ENCODE measurements around the gene SKA1.
A peak's percentile ranks its signal among the peaks of the same experiment; 100 is the strongest.

The SKA1 gene, protein sequence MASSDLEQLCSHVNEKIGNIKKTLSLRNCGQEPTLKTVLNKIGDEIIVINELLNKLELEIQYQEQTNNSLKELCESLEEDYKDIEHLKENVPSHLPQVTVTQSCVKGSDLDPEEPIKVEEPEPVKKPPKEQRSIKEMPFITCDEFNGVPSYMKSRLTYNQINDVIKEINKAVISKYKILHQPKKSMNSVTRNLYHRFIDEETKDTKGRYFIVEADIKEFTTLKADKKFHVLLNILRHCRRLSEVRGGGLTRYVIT
- long read RNA-seq, transcript SKA1-201 (7 exons, 2,905 nt) = major isoform, 18 of 63 reads
- long read RNA-seq, transcript SKA1-202 (7 exons, 979 nt) = minor isoform, 12 of 63 reads
- long read RNA-seq, partial matches to known transcripts = 7 of 63 reads
- long read RNA-seq, other reads (novel, unspliced or antisense) = 25 of 63 reads

DNA sequence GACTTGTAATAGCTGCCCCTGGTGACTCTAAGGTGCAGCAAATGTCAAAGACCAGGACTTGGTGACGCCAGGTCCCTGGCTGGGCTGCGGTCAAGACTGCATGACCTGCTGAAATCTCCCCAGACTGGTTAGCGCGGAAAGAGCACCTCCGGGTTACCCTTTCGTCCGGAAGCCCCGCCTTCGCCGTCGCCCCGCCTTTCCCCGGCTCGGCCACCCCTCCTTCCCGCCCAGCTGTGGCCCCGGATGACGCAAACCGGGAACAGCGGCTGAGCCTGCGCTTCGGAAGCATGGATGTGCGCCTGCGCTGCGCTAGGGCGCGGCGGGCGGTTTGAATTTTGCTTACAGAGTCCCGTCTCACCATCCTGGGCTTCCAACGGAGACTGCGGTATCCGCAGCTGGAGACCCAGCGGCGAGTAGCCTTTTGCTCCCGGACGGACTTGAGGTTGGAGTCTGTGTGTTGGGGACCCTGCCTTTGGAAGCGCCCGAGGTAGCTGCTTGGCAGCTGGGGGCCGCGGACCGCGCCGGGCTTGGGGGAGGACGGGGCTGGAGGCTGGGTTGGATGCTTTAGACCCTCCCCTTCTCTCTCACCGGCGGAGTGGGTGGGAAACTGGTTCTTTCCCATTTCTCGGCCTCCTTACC is at the start of gene SKA1:
TSS of gene SKA1 (plus strand) at position 294 of the 639 bp plus-strand sequence. CDS start 785 bp downstream, outside the sequence.
- TF ChIP-seq, protein P1, sequence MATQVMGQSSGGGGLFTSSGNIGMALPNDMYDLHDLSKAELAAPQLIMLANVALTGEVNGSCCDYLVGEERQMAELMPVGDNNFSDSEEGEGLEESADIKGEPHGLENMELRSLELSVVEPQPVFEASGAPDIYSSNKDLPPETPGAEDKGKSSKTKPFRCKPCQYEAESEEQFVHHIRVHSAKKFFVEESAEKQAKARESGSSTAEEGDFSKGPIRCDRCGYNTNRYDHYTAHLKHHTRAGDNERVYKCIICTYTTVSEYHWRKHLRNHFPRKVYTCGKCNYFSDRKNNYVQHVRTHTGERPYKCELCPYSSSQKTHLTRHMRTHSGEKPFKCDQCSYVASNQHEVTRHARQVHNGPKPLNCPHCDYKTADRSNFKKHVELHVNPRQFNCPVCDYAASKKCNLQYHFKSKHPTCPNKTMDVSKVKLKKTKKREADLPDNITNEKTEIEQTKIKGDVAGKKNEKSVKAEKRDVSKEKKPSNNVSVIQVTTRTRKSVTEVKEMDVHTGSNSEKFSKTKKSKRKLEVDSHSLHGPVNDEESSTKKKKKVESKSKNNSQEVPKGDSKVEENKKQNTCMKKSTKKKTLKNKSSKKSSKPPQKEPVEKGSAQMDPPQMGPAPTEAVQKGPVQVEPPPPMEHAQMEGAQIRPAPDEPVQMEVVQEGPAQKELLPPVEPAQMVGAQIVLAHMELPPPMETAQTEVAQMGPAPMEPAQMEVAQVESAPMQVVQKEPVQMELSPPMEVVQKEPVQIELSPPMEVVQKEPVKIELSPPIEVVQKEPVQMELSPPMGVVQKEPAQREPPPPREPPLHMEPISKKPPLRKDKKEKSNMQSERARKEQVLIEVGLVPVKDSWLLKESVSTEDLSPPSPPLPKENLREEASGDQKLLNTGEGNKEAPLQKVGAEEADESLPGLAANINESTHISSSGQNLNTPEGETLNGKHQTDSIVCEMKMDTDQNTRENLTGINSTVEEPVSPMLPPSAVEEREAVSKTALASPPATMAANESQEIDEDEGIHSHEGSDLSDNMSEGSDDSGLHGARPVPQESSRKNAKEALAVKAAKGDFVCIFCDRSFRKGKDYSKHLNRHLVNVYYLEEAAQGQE (IDR thresholded peaks at IDR 0.05; ENCODE audit: insufficient replicate concordance, low read depth) = peak; percentile 3
- TF ChIP-seq SPI1 (IDR thresholded peaks at IDR 0.05; ENCODE audit: borderline replicate concordance, low read depth) (no peak), GABPA (IDR thresholded peaks at IDR 0.05; ENCODE audit: low read depth) (peak; percentile 59; the same call in 1 of the 2 replicates), POLR2AphosphoS5 (IDR thresholded peaks at IDR 0.05; ENCODE audit: low read depth) (peak; percentile 90)
- TF ChIP-seq, protein P2, sequence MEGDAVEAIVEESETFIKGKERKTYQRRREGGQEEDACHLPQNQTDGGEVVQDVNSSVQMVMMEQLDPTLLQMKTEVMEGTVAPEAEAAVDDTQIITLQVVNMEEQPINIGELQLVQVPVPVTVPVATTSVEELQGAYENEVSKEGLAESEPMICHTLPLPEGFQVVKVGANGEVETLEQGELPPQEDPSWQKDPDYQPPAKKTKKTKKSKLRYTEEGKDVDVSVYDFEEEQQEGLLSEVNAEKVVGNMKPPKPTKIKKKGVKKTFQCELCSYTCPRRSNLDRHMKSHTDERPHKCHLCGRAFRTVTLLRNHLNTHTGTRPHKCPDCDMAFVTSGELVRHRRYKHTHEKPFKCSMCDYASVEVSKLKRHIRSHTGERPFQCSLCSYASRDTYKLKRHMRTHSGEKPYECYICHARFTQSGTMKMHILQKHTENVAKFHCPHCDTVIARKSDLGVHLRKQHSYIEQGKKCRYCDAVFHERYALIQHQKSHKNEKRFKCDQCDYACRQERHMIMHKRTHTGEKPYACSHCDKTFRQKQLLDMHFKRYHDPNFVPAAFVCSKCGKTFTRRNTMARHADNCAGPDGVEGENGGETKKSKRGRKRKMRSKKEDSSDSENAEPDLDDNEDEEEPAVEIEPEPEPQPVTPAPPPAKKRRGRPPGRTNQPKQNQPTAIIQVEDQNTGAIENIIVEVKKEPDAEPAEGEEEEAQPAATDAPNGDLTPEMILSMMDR (IDR thresholded peaks at IDR 0.05; ENCODE audit: insufficient read depth, low read length) = no peak
- peak within 1 kb of the TSS; percentile 96 for H3K4me3 ChIP-seq (replicated peaks; ENCODE audit: insufficient read depth, low read length)
- DNase-seq (ENCODE audit: low read depth in 1 of 2, low spot score in 1 of 2) = peak; percentile 96 to 97
- H3K27ac ChIP-seq (replicated peaks) = peak within 1 kb of the TSS; percentile 67
- H3K27me3 ChIP-seq (ENCODE audit: insufficient read depth, poor library complexity, severe bottlenecking) = no peaks in the 10 kb centered on the region

DNA sequence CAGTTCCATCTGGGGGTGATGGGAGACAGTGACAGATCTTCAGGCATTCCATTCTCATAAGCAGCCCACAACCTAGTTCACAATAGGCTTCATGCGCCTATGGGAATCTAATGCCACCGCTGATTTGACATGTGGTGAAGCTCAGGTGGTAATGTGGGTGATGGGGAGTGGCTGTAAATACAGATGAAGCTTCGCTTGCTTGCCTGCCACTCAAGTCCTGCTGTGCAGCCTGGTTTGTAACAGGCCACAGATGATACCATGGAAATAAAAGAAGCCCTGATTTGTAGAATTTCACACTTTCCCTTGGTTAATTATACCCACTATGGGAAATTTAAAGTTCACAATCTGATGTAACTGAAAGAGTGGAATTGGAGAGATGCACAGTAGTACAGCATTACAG is 46.9 kb upstream of the SKA1 start:
- no peaks in the 10 kb centered on the region for H3K27me3 ChIP-seq (ENCODE audit: insufficient read depth, poor library complexity, severe bottlenecking)
- DNase-seq (ENCODE audit: low read depth in 1 of 2, low spot score in 1 of 2) = no peak
- TF ChIP-seq, protein P1 (IDR thresholded peaks at IDR 0.05; ENCODE audit: insufficient replicate concordance, low read depth) = no peak
- TF ChIP-seq GABPA (IDR thresholded peaks at IDR 0.05; ENCODE audit: low read depth) (no peak), SPI1 (IDR thresholded peaks at IDR 0.05; ENCODE audit: borderline replicate concordance, low read depth) (no peak), POLR2AphosphoS5 (IDR thresholded peaks at IDR 0.05; ENCODE audit: low read depth) (no peak)
- TF ChIP-seq, protein P2 (IDR thresholded peaks at IDR 0.05; ENCODE audit: insufficient read depth, low read length) = no peak
- H3K4me3 ChIP-seq (replicated peaks; ENCODE audit: insufficient read depth, low read length) = no peak overlapping the region
- no peak overlapping the region for H3K27ac ChIP-seq (replicated peaks)

DNA sequence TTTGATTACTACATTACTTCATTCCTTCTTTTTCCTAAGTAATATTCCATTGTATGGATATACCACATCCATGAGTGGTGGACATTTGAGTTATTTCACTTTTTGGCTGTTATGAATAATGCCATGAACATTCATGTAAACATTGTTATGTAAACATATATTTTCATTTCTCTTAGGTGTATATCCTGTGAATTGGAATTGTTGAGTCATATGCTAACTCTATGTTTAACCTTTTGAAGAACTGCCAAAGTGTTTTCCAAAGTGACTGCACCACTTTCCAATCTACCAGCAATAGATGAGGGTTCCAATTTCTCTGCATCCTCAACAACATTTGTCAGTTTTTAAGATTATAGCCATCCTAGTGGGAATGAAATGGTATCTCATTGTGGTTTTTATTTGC is 44.7 kb upstream of the SKA1 start:
- Histone ChIP-seq H3K27me3 (ENCODE audit: insufficient read depth, poor library complexity, severe bottlenecking) (no peaks in the 10 kb centered on the region), H3K27ac (replicated peaks) (no peak overlapping the region), H3K4me3 (replicated peaks; ENCODE audit: insufficient read depth, low read length) (no peak overlapping the region)
- no peak for TF ChIP-seq GABPA (IDR thresholded peaks at IDR 0.05; ENCODE audit: low read depth)
- no peak for DNase-seq (ENCODE audit: low read depth in 1 of 2, low spot score in 1 of 2)

DNA sequence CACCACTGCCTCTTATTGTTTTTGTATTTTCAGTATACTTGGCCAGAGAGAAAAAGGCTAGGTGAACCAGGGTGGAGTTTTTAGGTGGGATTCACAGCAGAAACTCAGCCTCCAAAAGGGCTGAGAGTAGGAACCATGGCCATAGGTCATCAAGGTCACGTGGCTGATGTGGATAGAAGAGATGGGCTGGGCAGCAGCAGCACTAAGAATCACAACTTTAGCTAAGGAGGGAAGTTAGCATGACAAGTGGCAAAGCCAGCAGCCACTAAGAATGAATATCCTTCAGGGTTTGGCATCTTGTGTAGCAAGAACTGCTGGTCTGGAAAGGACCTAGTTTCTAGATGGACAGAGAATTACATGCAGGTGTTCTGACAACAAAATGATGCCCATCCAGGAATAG is 43.2 kb upstream of the SKA1 start:
- Histone ChIP-seq H3K4me3 (replicated peaks; ENCODE audit: insufficient read depth, low read length) (no peak overlapping the region), H3K27ac (replicated peaks) (no peak overlapping the region), H3K27me3 (ENCODE audit: insufficient read depth, poor library complexity, severe bottlenecking) (no peaks in the 10 kb centered on the region)
- TF ChIP-seq SPI1 (IDR thresholded peaks at IDR 0.05; ENCODE audit: borderline replicate concordance, low read depth) (no peak), POLR2AphosphoS5 (IDR thresholded peaks at IDR 0.05; ENCODE audit: low read depth) (no peak), GABPA (IDR thresholded peaks at IDR 0.05; ENCODE audit: low read depth) (no peak)
- TF ChIP-seq, protein P1 (IDR thresholded peaks at IDR 0.05; ENCODE audit: insufficient replicate concordance, low read depth) = no peak
- TF ChIP-seq, protein P2 (IDR thresholded peaks at IDR 0.05; ENCODE audit: insufficient read depth, low read length) = no peak
- DNase-seq (ENCODE audit: low read depth in 1 of 2, low spot score in 1 of 2) = no peak

Data from HL-60 (cell line).